Mucosa of stomach (tissue), 1 donor: Measurements from ENCODE around the gene TNNI3K.

Experiments
- H3K27me3 ChIP-seq: one replicate; pipeline ENCODE4 v1.7.0; 2013; ENCODE audit warnings: mild to moderate bottlenecking, low read length; ENCODE audit not compliant: control insufficient read depth, insufficient read depth
- H3K36me3 ChIP-seq: one replicate; pipeline ENCODE4 v1.7.0; 2013; ENCODE audit warnings: low read length; ENCODE audit not compliant: control insufficient read depth, insufficient read depth
- H3K4me1 ChIP-seq: one replicate; pipeline ENCODE4 v1.7.0; 2013; ENCODE audit warnings: mild to moderate bottlenecking, low read length; ENCODE audit not compliant: control insufficient read depth, insufficient read depth
- H3K4me3 ChIP-seq: one replicate; pipeline ENCODE4 v1.7.0; 2013; ENCODE audit warnings: low read length
- H3K9ac ChIP-seq: one replicate; pipeline ENCODE4 v1.7.0; 2013; ENCODE audit warnings: mild to moderate bottlenecking, low read length, moderate library complexity
- H3K9me3 ChIP-seq: one replicate; pipeline ENCODE4 v1.7.0; 2013; ENCODE audit warnings: mild to moderate bottlenecking, low read length, moderate library complexity; ENCODE audit not compliant: control insufficient read depth
- donor health status: Pancreatic carcinoma.

The TNNI3K gene

GRCh38 chr1:74362691-74363090 is 127.5 kb downstream of the TNNI3K start:
- no peaks in the 10 kb centered on the region for H3K27me3 ChIP-seq
- no peak overlapping the region for H3K9ac ChIP-seq
- H3K9me3 ChIP-seq: no peaks in the 10 kb centered on the region
- no peak overlapping the region for H3K4me3 ChIP-seq
- no peaks in the 10 kb centered on the region for H3K36me3 ChIP-seq
- no peaks in the 10 kb centered on the region for H3K4me1 ChIP-seq

GRCh38 chr1:74363220-74363619 is 128.0 kb downstream of the TNNI3K start:
- Histone ChIP-seq H3K9ac (no peak overlapping the region), H3K27me3 (no peaks in the 10 kb centered on the region), H3K4me1 (no peaks in the 10 kb centered on the region), H3K36me3 (no peaks in the 10 kb centered on the region), H3K4me3 (no peak overlapping the region), H3K9me3 (no peaks in the 10 kb centered on the region)

DNA sequence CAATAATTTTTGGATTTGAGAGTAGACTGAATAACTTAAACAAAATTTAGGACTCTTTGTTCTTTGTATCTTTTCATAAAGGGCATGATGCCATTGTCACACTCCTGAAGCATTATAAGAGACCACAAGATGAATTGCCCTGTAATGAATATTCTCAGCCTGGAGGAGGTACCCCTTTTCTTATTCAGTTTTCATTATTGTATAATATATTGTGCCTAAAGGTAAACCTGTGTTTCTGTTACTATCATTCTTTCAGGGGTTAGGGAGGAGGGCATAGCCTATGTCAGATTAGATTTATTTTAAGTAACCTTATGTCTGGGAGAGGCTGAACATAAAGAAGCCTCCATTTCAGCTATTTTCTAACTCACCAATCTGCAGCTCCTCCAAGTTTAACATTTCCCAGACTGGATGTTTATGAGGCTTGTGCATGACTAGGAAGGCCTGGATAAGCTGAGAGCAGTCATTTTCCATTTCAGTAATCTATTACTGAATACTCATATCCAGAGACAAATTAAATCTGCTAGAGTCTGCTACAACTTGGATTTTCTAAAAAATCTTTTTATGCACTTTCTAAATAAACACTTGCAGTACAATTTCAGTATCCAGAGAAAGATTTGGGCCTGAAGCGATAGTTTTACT is 132.1 kb downstream of the TNNI3K start:
- no peaks in the 10 kb centered on the region for H3K4me1 ChIP-seq
- no peaks in the 10 kb centered on the region for H3K36me3 ChIP-seq
- no peaks in the 10 kb centered on the region for H3K9me3 ChIP-seq

GRCh38 chr1:74368335-74368734 is 133.1 kb downstream of the TNNI3K start:
- H3K9me3 ChIP-seq: no peaks in the 10 kb centered on the region
- H3K9ac ChIP-seq: no peak overlapping the region
- no peak overlapping the region for H3K4me3 ChIP-seq
- H3K36me3 ChIP-seq: no peaks in the 10 kb centered on the region
- H3K4me1 ChIP-seq: no peaks in the 10 kb centered on the region
- H3K27me3 ChIP-seq: no peaks in the 10 kb centered on the region

More for the DNA sequence above, 132.1 kb downstream of the TNNI3K start:
- no peak overlapping the region for H3K4me3 ChIP-seq
- no peaks in the 10 kb centered on the region for H3K27me3 ChIP-seq
- H3K9ac ChIP-seq: no peak overlapping the region

DNA sequence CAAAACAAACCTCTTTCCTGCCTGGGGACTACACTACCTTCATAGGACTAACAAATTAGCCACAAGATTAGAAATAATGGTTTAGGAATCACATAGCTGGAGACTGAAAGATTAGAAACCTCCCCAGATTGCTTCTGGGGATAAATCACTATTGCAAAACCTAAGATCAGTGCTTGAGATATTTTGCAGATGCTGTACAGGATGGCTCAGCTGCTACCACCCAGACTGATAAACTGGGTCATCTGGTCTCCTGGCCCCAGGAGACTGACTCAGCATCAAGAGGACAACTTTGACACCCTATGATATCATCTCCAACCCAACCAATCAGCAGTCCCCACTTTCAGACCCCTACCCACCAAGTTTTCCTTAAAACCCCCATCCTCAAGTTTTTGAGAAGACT is 140.2 kb downstream of the TNNI3K start:
- H3K36me3 ChIP-seq: no peaks in the 10 kb centered on the region
- H3K9me3 ChIP-seq: no peaks in the 10 kb centered on the region
- no peaks in the 10 kb centered on the region for H3K4me1 ChIP-seq
- H3K9ac ChIP-seq: no peak overlapping the region
- no peaks in the 10 kb centered on the region for H3K27me3 ChIP-seq
- H3K4me3 ChIP-seq: no peak overlapping the region

DNA sequence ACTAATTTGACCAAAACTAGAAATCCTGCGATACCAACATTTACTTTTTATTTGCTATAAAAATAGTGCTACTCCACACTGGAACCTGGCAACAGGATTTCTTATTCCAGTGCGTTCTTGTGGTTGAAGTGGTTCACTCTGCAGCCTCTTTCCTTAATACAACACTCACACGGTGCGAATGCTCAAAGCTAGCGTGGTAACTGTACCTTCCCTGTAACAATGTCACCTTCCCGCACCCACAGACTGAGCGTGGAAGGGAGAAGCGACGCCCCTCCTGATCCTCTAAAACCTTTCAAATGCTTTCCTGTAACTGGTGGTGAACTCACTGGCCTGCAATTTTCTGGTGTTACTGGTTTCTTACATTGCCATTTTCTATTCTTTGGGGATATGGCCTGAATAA is 145.1 kb downstream of the TNNI3K start:
- no peaks in the 10 kb centered on the region for H3K9me3 ChIP-seq
- H3K4me1 ChIP-seq: no peaks in the 10 kb centered on the region
- H3K9ac ChIP-seq: no peak overlapping the region
- no peak overlapping the region for H3K4me3 ChIP-seq
- no peaks in the 10 kb centered on the region for H3K36me3 ChIP-seq
- no peaks in the 10 kb centered on the region for H3K27me3 ChIP-seq

GRCh38 chr1:74388855-74389254 is 153.7 kb downstream of the TNNI3K start:
- Histone ChIP-seq H3K4me1 (no peaks in the 10 kb centered on the region), H3K9me3 (no peaks in the 10 kb centered on the region), H3K4me3 (no peak overlapping the region), H3K9ac (no peak overlapping the region), H3K36me3 (no peaks in the 10 kb centered on the region), H3K27me3 (no peaks in the 10 kb centered on the region)

- H3K9me3 ChIP-seq: no peaks in the 10 kb centered on the region
- no peaks in the 10 kb centered on the region for H3K36me3 ChIP-seq
- H3K4me1 ChIP-seq: no peaks in the 10 kb centered on the region
- no peak overlapping the region for H3K4me3 ChIP-seq
- no peak overlapping the region for H3K9ac ChIP-seq
- H3K27me3 ChIP-seq: no peaks in the 10 kb centered on the region
These were observed 157.0 kb downstream of the TNNI3K start for GRCh38 chr1:74392186-74392585.

GRCh38 chr1:74392840-74393239 is 157.7 kb downstream of the TNNI3K start:
- no peaks in the 10 kb centered on the region for H3K27me3 ChIP-seq
- H3K4me1 ChIP-seq: no peaks in the 10 kb centered on the region
- no peak overlapping the region for H3K4me3 ChIP-seq
- H3K9ac ChIP-seq: no peak overlapping the region
- no peaks in the 10 kb centered on the region for H3K36me3 ChIP-seq
- H3K9me3 ChIP-seq: no peaks in the 10 kb centered on the region

DNA sequence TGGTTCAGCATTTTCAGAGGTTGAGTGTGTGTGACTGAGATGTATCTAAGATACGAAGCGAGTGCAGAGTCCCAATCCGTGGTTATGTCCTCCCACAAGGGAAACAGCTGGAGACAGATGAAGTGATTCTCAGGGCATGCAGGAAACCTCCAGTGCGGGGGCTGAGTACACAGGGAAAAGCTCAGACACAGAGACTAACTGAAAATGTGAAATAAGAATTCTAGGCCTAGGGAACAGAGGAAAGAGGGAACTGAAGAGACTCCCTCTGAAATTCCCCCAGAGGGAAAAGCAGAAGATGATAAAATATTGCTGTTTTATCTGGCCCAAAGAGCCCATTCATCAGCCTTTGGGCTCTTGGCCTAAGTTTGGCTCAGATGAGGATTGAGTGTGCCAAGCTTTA is 160.4 kb downstream of the TNNI3K start:
- no peaks in the 10 kb centered on the region for H3K27me3 ChIP-seq

DNA sequence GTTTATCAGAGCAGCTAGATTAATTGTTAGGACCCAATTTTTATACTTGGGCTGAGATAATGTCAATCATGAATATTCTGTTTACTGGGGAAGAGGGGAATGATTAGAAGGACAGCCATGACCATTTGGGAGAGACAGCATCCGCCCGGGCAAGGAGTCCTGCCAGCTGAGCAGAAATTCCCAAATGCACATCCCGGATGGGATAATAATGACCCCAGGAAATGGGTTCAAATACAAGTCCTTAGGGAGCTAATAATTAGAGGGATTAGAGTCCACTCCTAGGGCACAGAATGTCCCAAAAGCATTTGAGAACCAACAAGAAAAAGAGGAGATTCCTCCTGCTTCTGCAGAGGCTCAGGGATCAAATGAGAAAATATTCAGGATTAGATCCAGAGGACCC is 161.3 kb downstream of the TNNI3K start:
- no peaks in the 10 kb centered on the region for H3K4me1 ChIP-seq
- no peaks in the 10 kb centered on the region for H3K27me3 ChIP-seq
- H3K4me3 ChIP-seq: no peak overlapping the region
- no peaks in the 10 kb centered on the region for H3K36me3 ChIP-seq
- no peak overlapping the region for H3K9ac ChIP-seq
- no peaks in the 10 kb centered on the region for H3K9me3 ChIP-seq

More for the DNA sequence above, 160.4 kb downstream of the TNNI3K start:
- Histone ChIP-seq H3K36me3 (no peaks in the 10 kb centered on the region), H3K4me3 (no peak overlapping the region), H3K9me3 (no peaks in the 10 kb centered on the region), H3K9ac (no peak overlapping the region), H3K4me1 (no peaks in the 10 kb centered on the region)

DNA sequence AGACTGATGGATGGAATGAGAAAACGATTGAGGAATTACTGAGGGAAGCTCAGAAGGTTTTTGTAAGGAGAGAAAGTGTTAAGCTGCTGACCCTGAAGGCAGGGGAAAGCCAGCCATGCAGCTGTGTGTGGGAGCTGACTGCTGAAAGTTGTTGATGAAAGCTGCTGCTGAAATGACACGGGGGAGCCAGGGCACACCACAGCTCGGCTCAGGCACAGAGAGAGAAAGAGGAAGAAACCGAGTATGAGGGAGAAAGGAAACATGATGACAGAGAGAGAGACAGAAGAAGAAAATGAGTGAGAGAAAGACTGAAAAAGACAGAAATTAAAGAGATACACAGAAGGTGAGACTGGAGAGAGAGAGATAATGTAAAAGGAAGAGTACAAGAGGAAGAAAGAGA is 161.7 kb downstream of the TNNI3K start:
- Histone ChIP-seq H3K9me3 (no peaks in the 10 kb centered on the region), H3K36me3 (no peaks in the 10 kb centered on the region), H3K27me3 (no peaks in the 10 kb centered on the region), H3K9ac (no peak overlapping the region), H3K4me1 (no peaks in the 10 kb centered on the region), H3K4me3 (no peak overlapping the region)

- Histone ChIP-seq H3K27me3 (no peaks in the 10 kb centered on the region), H3K4me3 (no peak overlapping the region), H3K9me3 (no peaks in the 10 kb centered on the region), H3K36me3 (no peaks in the 10 kb centered on the region), H3K4me1 (no peaks in the 10 kb centered on the region), H3K9ac (no peak overlapping the region)
These were observed 164.1 kb downstream of the TNNI3K start for GRCh38 chr1:74399249-74399648.
